ENCODE results near the gene CEP57L1.

CEP57L1 gene

GRCh38 chr6:109166673-109167072 is 71.4 kb downstream of the CEP57L1 start:
- TF ChIP-seq, protein P1, sequence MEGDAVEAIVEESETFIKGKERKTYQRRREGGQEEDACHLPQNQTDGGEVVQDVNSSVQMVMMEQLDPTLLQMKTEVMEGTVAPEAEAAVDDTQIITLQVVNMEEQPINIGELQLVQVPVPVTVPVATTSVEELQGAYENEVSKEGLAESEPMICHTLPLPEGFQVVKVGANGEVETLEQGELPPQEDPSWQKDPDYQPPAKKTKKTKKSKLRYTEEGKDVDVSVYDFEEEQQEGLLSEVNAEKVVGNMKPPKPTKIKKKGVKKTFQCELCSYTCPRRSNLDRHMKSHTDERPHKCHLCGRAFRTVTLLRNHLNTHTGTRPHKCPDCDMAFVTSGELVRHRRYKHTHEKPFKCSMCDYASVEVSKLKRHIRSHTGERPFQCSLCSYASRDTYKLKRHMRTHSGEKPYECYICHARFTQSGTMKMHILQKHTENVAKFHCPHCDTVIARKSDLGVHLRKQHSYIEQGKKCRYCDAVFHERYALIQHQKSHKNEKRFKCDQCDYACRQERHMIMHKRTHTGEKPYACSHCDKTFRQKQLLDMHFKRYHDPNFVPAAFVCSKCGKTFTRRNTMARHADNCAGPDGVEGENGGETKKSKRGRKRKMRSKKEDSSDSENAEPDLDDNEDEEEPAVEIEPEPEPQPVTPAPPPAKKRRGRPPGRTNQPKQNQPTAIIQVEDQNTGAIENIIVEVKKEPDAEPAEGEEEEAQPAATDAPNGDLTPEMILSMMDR (IDR thresholded peaks at IDR 0.05; ENCODE audit: insufficient read depth, low read length): no peak
- TF ChIP-seq GABPA (IDR thresholded peaks at IDR 0.05; ENCODE audit: low read depth) (no peak), SPI1 (IDR thresholded peaks at IDR 0.05; ENCODE audit: borderline replicate concordance, low read depth) (no peak), POLR2AphosphoS5 (IDR thresholded peaks at IDR 0.05; ENCODE audit: low read depth) (no peak)
- TF ChIP-seq, protein P2, sequence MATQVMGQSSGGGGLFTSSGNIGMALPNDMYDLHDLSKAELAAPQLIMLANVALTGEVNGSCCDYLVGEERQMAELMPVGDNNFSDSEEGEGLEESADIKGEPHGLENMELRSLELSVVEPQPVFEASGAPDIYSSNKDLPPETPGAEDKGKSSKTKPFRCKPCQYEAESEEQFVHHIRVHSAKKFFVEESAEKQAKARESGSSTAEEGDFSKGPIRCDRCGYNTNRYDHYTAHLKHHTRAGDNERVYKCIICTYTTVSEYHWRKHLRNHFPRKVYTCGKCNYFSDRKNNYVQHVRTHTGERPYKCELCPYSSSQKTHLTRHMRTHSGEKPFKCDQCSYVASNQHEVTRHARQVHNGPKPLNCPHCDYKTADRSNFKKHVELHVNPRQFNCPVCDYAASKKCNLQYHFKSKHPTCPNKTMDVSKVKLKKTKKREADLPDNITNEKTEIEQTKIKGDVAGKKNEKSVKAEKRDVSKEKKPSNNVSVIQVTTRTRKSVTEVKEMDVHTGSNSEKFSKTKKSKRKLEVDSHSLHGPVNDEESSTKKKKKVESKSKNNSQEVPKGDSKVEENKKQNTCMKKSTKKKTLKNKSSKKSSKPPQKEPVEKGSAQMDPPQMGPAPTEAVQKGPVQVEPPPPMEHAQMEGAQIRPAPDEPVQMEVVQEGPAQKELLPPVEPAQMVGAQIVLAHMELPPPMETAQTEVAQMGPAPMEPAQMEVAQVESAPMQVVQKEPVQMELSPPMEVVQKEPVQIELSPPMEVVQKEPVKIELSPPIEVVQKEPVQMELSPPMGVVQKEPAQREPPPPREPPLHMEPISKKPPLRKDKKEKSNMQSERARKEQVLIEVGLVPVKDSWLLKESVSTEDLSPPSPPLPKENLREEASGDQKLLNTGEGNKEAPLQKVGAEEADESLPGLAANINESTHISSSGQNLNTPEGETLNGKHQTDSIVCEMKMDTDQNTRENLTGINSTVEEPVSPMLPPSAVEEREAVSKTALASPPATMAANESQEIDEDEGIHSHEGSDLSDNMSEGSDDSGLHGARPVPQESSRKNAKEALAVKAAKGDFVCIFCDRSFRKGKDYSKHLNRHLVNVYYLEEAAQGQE (IDR thresholded peaks at IDR 0.05; ENCODE audit: insufficient replicate concordance, low read depth): no peak
- no peak overlapping the region for H3K27ac ChIP-seq (replicated peaks)
- no peak for DNase-seq (ENCODE audit: low read depth in 1 of 2, low spot score in 1 of 2)

DNA sequence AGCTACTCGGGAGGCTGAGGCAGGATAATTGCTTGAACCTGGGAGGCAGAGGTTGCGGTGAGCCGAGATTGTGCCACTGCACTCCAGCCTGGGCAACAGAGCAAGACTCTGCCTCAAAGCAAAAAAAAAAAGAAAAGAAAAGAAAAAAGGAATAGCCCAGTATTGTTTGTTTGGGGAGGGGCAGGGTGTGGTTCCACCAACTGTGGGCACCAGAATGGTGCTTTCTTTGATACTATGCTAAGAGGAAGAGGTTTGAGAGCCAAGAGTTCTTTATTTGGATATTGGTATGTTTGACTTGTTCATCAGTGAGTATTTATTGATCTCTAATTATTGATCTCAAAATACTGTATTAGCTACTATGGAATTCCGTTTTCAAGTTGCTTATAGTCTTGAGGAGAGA is 72.3 kb downstream of the CEP57L1 start:
- H3K27me3 ChIP-seq (ENCODE audit: insufficient read depth, poor library complexity, severe bottlenecking): no peaks in the 10 kb centered on the region
- H3K4me3 ChIP-seq (replicated peaks; ENCODE audit: insufficient read depth, low read length): no peak overlapping the region
- DNase-seq (ENCODE audit: low read depth in 1 of 2, low spot score in 1 of 2): no peak
- TF ChIP-seq SPI1 (IDR thresholded peaks at IDR 0.05; ENCODE audit: borderline replicate concordance, low read depth) (no peak), POLR2AphosphoS5 (IDR thresholded peaks at IDR 0.05; ENCODE audit: low read depth) (no peak)
- TF ChIP-seq, protein P2 (IDR thresholded peaks at IDR 0.05; ENCODE audit: insufficient replicate concordance, low read depth): no peak
- no peak overlapping the region for H3K27ac ChIP-seq (replicated peaks)

More at GRCh38 chr6:109166673-109167072, 71.4 kb downstream of the CEP57L1 start:
- Histone ChIP-seq H3K4me3 (replicated peaks; ENCODE audit: insufficient read depth, low read length) (no peak overlapping the region), H3K27me3 (ENCODE audit: insufficient read depth, poor library complexity, severe bottlenecking) (no peaks in the 10 kb centered on the region)

DNA sequence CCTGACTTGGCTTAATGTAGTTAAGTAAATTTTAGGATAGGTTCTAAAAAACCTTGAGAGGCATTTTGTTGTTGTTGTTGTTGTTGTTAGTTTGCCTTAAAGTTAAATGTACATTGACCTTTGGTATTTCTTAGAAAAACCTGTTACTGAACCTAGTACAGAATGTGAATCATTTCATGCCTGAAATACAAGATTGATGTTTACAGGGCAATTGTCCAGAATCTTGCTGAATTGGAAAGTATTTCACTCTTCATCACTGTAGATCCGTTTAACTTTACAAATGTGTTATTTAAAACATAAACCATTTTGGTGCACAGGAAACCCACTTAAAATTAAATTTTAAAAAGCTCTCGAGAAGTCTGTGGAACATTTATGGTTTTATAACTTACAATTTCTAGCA is 75.0 kb downstream of the CEP57L1 start:
- no peak for DNase-seq (ENCODE audit: low read depth in 1 of 2, low spot score in 1 of 2)
- Histone ChIP-seq H3K27me3 (ENCODE audit: insufficient read depth, poor library complexity, severe bottlenecking) (no peaks in the 10 kb centered on the region), H3K4me3 (replicated peaks; ENCODE audit: insufficient read depth, low read length) (no peak overlapping the region), H3K27ac (replicated peaks) (no peak overlapping the region)
- TF ChIP-seq, protein P2 (IDR thresholded peaks at IDR 0.05; ENCODE audit: insufficient replicate concordance, low read depth): no peak
- no peak for TF ChIP-seq SPI1 (IDR thresholded peaks at IDR 0.05; ENCODE audit: borderline replicate concordance, low read depth)

DNA sequence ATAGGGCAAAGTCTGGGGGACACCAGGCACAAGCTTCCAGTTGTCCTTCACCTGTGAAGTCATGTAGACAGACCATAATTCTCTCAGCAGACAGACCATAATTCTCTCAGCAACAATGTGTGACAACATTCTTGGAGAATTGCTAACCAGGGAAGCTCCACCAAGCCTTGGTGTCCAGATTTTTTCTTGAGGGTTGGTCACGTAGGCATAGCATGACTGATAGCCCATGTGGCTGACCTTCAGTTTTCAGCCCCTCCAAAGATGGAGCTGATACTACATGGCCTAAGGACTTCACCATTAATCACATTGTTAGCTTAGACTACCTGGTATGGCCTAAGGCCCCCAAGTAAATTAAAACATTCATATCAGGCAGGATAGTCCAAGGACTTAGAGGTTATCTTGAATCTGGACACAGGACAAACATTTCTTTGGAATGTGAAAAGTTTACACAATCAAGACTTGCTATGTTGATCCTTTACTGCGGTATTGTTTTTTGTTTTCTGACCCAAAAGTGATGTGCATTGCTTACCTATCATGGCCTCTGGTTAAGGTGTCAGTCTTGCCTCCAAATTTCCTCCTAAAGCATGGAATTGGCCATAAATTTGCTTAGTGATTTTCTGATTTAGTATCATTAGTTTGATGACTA is 76.9 kb downstream of the CEP57L1 start:
- no peak for TF ChIP-seq GABPA (IDR thresholded peaks at IDR 0.05; ENCODE audit: low read depth)
- TF ChIP-seq, protein P1 (IDR thresholded peaks at IDR 0.05; ENCODE audit: insufficient read depth, low read length): no peak
- no peaks in the 10 kb centered on the region for H3K27me3 ChIP-seq (ENCODE audit: insufficient read depth, poor library complexity, severe bottlenecking)
- no peak for DNase-seq (ENCODE audit: low read depth in 1 of 2, low spot score in 1 of 2)
- no peak overlapping the region for H3K4me3 ChIP-seq (replicated peaks; ENCODE audit: insufficient read depth, low read length)
- no peak overlapping the region for H3K27ac ChIP-seq (replicated peaks)

Data from HL-60 (cell line).